Measurements from ENCODE around the gene XYLT1.

DNA sequence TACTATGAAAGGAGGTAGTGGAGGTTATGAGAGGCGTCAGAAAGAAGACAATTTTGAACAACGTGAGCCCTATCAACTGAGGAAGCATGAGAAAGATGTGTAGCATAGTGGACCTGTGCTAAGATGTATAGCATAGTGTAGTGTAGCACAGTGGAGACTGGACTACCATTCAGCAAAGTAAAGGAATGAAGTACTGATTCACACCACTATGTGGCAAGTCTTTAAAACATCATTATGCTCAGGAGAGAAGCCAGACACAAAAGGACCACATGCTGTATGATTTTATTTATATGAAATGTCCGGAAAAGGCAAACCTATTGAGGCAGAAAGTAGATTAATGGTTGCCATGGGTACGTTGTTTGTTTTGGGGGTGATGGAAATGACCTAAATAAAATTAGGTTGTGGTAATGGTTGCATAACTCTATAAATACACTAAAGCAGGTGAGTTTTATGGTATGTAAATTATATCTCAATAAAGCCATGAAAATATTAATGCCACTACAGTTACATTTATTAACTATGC is 20.4 kb upstream of the XYLT1 start:
- TF ChIP-seq, protein P1, sequence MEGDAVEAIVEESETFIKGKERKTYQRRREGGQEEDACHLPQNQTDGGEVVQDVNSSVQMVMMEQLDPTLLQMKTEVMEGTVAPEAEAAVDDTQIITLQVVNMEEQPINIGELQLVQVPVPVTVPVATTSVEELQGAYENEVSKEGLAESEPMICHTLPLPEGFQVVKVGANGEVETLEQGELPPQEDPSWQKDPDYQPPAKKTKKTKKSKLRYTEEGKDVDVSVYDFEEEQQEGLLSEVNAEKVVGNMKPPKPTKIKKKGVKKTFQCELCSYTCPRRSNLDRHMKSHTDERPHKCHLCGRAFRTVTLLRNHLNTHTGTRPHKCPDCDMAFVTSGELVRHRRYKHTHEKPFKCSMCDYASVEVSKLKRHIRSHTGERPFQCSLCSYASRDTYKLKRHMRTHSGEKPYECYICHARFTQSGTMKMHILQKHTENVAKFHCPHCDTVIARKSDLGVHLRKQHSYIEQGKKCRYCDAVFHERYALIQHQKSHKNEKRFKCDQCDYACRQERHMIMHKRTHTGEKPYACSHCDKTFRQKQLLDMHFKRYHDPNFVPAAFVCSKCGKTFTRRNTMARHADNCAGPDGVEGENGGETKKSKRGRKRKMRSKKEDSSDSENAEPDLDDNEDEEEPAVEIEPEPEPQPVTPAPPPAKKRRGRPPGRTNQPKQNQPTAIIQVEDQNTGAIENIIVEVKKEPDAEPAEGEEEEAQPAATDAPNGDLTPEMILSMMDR (IDR thresholded peaks at IDR 0.05; ENCODE audit: control extremely low read depth in 1 of 3, insufficient read depth in 1 of 3, low read depth in 1 of 3, low read length in 3 of 3), result no peak
- TF ChIP-seq POLR2A (IDR thresholded peaks at IDR 0.05; ENCODE audit: control extremely low read depth in 1 of 2, low read depth in 2 of 2, low read length in 2 of 2) (no peak), EP300 (IDR thresholded peaks at IDR 0.05; ENCODE audit: borderline replicate concordance in 1 of 2, low read depth in 2 of 2, low read length in 2 of 2) (no peak), POLR2AphosphoS5 (IDR thresholded peaks at IDR 0.05; ENCODE audit: low read depth, low read length) (no peak), BACH1 (IDR thresholded peaks at IDR 0.05; ENCODE audit: low read length) (no peak), ZNF274 (IDR thresholded peaks at IDR 0.05; ENCODE audit: borderline replicate concordance, extremely low read depth, low read length) (no peak), SRF (IDR thresholded peaks at IDR 0.05; ENCODE audit: low read depth, low read length) (no peak), TEAD4 (IDR thresholded peaks at IDR 0.05; ENCODE audit: low read depth, low read length) (no peak), YY1 (IDR thresholded peaks at IDR 0.05; ENCODE audit: low read depth, low read length) (no peak), JUN (IDR thresholded peaks at IDR 0.05; ENCODE audit: low read depth, low read length) (no peak), TAF1 (IDR thresholded peaks at IDR 0.05; ENCODE audit: low read depth, low read length) (no peak)
- TF ChIP-seq, protein P2, sequence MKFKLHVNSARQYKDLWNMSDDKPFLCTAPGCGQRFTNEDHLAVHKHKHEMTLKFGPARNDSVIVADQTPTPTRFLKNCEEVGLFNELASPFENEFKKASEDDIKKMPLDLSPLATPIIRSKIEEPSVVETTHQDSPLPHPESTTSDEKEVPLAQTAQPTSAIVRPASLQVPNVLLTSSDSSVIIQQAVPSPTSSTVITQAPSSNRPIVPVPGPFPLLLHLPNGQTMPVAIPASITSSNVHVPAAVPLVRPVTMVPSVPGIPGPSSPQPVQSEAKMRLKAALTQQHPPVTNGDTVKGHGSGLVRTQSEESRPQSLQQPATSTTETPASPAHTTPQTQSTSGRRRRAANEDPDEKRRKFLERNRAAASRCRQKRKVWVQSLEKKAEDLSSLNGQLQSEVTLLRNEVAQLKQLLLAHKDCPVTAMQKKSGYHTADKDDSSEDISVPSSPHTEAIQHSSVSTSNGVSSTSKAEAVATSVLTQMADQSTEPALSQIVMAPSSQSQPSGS (IDR thresholded peaks at IDR 0.05; ENCODE audit: low read length), result no peak
- TF ChIP-seq, protein P3, sequence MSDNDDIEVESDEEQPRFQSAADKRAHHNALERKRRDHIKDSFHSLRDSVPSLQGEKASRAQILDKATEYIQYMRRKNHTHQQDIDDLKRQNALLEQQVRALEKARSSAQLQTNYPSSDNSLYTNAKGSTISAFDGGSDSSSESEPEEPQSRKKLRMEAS (IDR thresholded peaks at IDR 0.05), result no peak

All from H1 (cell line).